ENCODE data around the gene FAAH. TPM values are rescaled to one million over a fixed set of nuclear protein-coding genes. Genes with fewer than 3 reads are reported as not detected.

FAAH gene
- total and polyA plus RNA-seq, 2 of the 4 experiments (the other 2 are of a cell fraction), result under 0.01 to 0.19 TPM

- TF ChIP-seq RCOR1 (IDR thresholded peaks at IDR 0.05; ENCODE audit: insufficient replicate concordance, low read length) (no peak), MXI1 (IDR thresholded peaks at IDR 0.05; ENCODE audit: borderline replicate concordance, low read depth, low read length) (no peak), FOS (IDR thresholded peaks at IDR 0.05; ENCODE audit: low read depth, low read length) (no peak), NFE2L2 (IDR thresholded peaks at IDR 0.05; ENCODE audit: low read depth, low read length) (no peak), MAZ (IDR thresholded peaks at IDR 0.05; ENCODE audit: borderline replicate concordance, low read depth, low read length) (no peak), RFX5 (IDR thresholded peaks at IDR 0.05; ENCODE audit: low read depth, low read length) (no peak), RAD21 (IDR thresholded peaks at IDR 0.05; ENCODE audit: low read length) (no peak)
Observed at GRCh38 chr1:46405197-46405555, 11.1 kb downstream of the FAAH start (continued).

DNA sequence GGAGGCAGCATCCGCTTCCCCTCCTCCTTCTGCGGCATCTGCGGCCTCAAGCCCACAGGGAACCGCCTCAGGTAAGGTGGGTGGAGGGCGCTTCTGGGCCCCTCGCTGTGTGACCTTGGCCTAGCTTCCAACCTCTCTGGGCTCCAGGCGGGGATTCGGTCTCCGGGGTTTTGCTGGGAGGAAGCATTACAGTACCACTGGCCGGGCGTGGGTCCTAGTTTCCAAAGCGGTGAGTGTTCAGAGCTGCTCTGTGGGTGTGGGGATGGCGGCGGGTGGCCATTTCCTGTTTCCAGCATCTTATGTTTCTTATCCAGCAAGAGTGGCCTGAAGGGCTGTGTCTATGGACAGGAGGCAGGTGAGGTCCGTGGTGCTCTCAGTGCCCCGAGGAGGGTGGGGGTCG is 11.6 kb downstream of the FAAH start:
- no peaks in the 10 kb centered on the region for H3K36me3 ChIP-seq (ENCODE audit: control insufficient read depth, insufficient read depth, low read length)
- intact Hi-C loops (cut with micrococcal nuclease) (loop anchor here (1.0 to 10.0 kb wide), 2 partner anchors 123 to 769 kb away; no protein-coding TSS in a partner anchor), dilution Hi-C loops (cut with HindIII; ENCODE audit: low sequenced_read_pairs, unreplicated experiment) (no loop called here), in situ Hi-C loops (cut with MboI; ENCODE audit: low sequenced_read_pairs) (loop anchor here (5.0 to 25.0 kb wide), 2 partner anchors 122 to 307 kb away; partner anchors contain the start of gene EFCAB14)
- peaks cover 20% of the 10 kb centered on the region; the same call in 1 of the 2 replicates for H3K27me3 ChIP-seq (ENCODE audit: control insufficient read depth, insufficient read depth, low read length)
- 81% methylated on average over 3 of the region's 17 CpGs; no CpG with 5 or more reads in 1 of the 2 experiments for WGBS, 2 experiments (ENCODE audit: extremely low coverage in 2 of 2, insufficient read length in 1 of 2)
- H2BK15ac ChIP-seq (ENCODE audit: low read depth, low read length), result no peak overlapping the region
- no peak overlapping the region for H4K8ac ChIP-seq (ENCODE audit: low read depth in 2 of 2, low read length in 2 of 2)
- no peak overlapping the region for H3K4me2 ChIP-seq (ENCODE audit: low read depth, low read length)
- no peak overlapping the region for H3K9ac ChIP-seq (ENCODE audit: low read depth, low read length)
- ChIA-PET POLR2A (ENCODE audit: unreplicated experiment) (no interaction called here), CTCF (no interaction called here)
- H2BK120ac ChIP-seq (ENCODE audit: low read depth, low read length), result no peak overlapping the region
- H2BK5ac ChIP-seq (ENCODE audit: low read depth, low read length, poor library complexity, severe bottlenecking), result no peak overlapping the region
- no peak overlapping the region for H3K4me3 ChIP-seq (ENCODE audit: insufficient read depth, low read depth, low read length)
- no peak overlapping the region for H4K91ac ChIP-seq (ENCODE audit: insufficient read depth, low read depth, low read length)
- no peaks in the 10 kb centered on the region for H3K9me3 ChIP-seq (ENCODE audit: control insufficient read depth, insufficient read depth, low read length)
- no TSS peak for BruUV-seq (replicated peaks)
- H3K18ac ChIP-seq (ENCODE audit: low read depth, low read length), result no peak overlapping the region
- no peak overlapping the region for H3K4ac ChIP-seq (ENCODE audit: low read depth, low read length)
- no peak overlapping the region for H2AK5ac ChIP-seq (ENCODE audit: low read depth, low read length)
- H4K20me1 ChIP-seq (ENCODE audit: insufficient read depth, low read length), result no peaks in the 10 kb centered on the region
- no peak overlapping the region for H4K5ac ChIP-seq (ENCODE audit: low read depth, low read length)
- no peak overlapping the region for H3K27ac ChIP-seq (ENCODE audit: insufficient read depth, low read length)
- H3K23ac ChIP-seq (ENCODE audit: low read depth, low read length), result no peak overlapping the region
- no peak for DNase-seq
- no peak overlapping the region for H2BK20ac ChIP-seq (ENCODE audit: low read depth, low read length)
- H2AFZ ChIP-seq (replicated peaks; ENCODE audit: low read length, poor library complexity), result no peak overlapping the region
- no peak overlapping the region for H3K56ac ChIP-seq (ENCODE audit: extremely low read depth, insufficient read depth, low read length)
- H3K4me1 ChIP-seq (ENCODE audit: control insufficient read depth, insufficient read depth, low read length), result no peaks in the 10 kb centered on the region; the same call in 1 of the 2 replicates
- no peak overlapping the region for H3K14ac ChIP-seq (replicated peaks; ENCODE audit: low read depth, low read length)
- H2AK9ac ChIP-seq (replicated peaks; ENCODE audit: low read depth, low read length, poor library complexity), result peak overlapping the region; percentile 44
- H3K9me1 ChIP-seq (ENCODE audit: insufficient read depth, low read length), result 0 out of 2 replicates have a peak, but pooled peaks cover 3% of the 10 kb centered on the region
- no peaks in the 10 kb centered on the region for H3K79me1 ChIP-seq (ENCODE audit: low read depth in 1 of 2, low read length in 2 of 2)
- ATAC-seq (ENCODE audit: low read depth), result no peak
- TF ChIP-seq, protein P1, sequence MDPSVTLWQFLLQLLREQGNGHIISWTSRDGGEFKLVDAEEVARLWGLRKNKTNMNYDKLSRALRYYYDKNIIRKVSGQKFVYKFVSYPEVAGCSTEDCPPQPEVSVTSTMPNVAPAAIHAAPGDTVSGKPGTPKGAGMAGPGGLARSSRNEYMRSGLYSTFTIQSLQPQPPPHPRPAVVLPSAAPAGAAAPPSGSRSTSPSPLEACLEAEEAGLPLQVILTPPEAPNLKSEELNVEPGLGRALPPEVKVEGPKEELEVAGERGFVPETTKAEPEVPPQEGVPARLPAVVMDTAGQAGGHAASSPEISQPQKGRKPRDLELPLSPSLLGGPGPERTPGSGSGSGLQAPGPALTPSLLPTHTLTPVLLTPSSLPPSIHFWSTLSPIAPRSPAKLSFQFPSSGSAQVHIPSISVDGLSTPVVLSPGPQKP (IDR thresholded peaks at IDR 0.05; ENCODE audit: borderline replicate concordance, low read depth, low read length), result no peak
- TF ChIP-seq CEBPB (IDR thresholded peaks at IDR 0.05; ENCODE audit: low read depth, low read length) (no peak), POLR2A (IDR thresholded peaks at IDR 0.05; ENCODE audit: low read depth, low read length) (no peak), USF2 (IDR thresholded peaks at IDR 0.05; ENCODE audit: low read depth, low read length) (no peak), BHLHE40 (IDR thresholded peaks at IDR 0.05; ENCODE audit: low read depth, low read length) (no peak), NFE2L2 (IDR thresholded peaks at IDR 0.05; ENCODE audit: low read depth, low read length) (no peak), RCOR1 (IDR thresholded peaks at IDR 0.05; ENCODE audit: insufficient replicate concordance, low read length) (no peak), SMC3 (IDR thresholded peaks at IDR 0.05; ENCODE audit: low read depth, low read length) (no peak), FOS (IDR thresholded peaks at IDR 0.05; ENCODE audit: low read depth, low read length) (no peak), RFX5 (IDR thresholded peaks at IDR 0.05; ENCODE audit: low read depth, low read length) (no peak)
- TF ChIP-seq, protein P2, sequence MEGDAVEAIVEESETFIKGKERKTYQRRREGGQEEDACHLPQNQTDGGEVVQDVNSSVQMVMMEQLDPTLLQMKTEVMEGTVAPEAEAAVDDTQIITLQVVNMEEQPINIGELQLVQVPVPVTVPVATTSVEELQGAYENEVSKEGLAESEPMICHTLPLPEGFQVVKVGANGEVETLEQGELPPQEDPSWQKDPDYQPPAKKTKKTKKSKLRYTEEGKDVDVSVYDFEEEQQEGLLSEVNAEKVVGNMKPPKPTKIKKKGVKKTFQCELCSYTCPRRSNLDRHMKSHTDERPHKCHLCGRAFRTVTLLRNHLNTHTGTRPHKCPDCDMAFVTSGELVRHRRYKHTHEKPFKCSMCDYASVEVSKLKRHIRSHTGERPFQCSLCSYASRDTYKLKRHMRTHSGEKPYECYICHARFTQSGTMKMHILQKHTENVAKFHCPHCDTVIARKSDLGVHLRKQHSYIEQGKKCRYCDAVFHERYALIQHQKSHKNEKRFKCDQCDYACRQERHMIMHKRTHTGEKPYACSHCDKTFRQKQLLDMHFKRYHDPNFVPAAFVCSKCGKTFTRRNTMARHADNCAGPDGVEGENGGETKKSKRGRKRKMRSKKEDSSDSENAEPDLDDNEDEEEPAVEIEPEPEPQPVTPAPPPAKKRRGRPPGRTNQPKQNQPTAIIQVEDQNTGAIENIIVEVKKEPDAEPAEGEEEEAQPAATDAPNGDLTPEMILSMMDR (conservative IDR thresholded peaks at IDR 0.05; ENCODE audit: low read depth, low read length), result no peak
